ENCODE measurements around the gene ZBTB37. TPM values are rescaled to one million over a fixed set of nuclear protein-coding genes. Genes with fewer than 3 reads are reported as not detected.
"Not testable (repeated sequence)": the region's sequence is repeated elsewhere in the genome, so short reads cannot be mapped to it uniquely, and the experiment has no call there.

ZBTB37 gene
- total RNA-seq, 1 donor from 2014 or later, result 11.7 TPM

GRCh38 chr1:173878251-173878650 lies 10.1 kb downstream of the ZBTB37 start:
- Mint-ChIP-seq H3K4me1 (ENCODE audit: low read depth, unreplicated experiment) (no peaks in the 10 kb centered on the region), H3K9me3 (ENCODE audit: unreplicated experiment) (no peaks in the 10 kb centered on the region), H3K36me3 (ENCODE audit: unreplicated experiment) (no peaks in the 10 kb centered on the region), H3K27me3 (ENCODE audit: unreplicated experiment) (no peaks in the 10 kb centered on the region), H3K4me3 (ENCODE audit: unreplicated experiment) (no peak overlapping the region), H3K27ac (ENCODE audit: unreplicated experiment) (no peak overlapping the region)
- TF ChIP-seq CTCF (IDR thresholded peaks at IDR 0.05; ENCODE audit: partially characterized antibody, unreplicated experiment), result no peak
- no peak for DNase-seq

DNA sequence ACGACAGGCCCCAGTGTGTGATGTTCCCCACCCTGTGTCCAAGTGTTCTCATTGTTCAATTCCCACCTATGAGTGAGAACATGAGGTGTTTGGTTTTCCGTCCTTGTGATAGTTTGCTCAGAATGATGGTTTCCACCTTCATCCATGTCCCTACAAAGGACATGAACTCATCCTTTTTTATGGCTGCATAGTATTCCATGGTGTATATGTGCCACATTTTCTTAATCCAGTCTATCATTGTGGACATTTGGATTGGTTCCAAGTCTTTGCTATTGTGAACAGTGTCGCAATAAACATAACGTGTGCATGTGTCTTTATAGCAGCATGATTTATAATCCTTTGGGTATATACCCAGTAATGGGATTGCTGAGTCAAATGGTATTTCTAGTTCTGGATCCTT lies 12.9 kb downstream of the ZBTB37 start:
- H3K4me1 Mint-ChIP-seq (ENCODE audit: low read depth, unreplicated experiment); DNase-seq; H3K9me3 Mint-ChIP-seq (ENCODE audit: unreplicated experiment); H3K27ac Mint-ChIP-seq (ENCODE audit: unreplicated experiment); H3K27me3 Mint-ChIP-seq (ENCODE audit: unreplicated experiment); H3K4me3 Mint-ChIP-seq (ENCODE audit: unreplicated experiment); H3K36me3 Mint-ChIP-seq (ENCODE audit: unreplicated experiment): not testable (repeated sequence)

DNA sequence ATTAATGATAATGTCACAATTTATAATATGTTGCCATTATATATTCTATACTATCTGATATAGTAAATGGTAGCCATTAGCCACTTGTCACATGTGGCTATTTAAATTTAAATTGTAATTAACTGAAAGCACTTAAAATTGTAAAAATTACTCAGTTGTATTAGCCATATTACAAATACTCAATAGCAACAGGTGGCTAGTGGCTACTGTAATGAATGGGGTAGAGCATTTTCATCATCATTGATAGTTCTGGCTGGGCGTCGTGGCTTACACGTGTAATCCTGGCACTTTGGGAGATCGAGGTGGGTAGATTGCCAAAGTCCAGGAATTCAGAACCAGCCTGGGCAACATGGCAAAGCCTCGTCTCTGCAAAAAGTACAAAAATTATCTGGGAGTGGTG lies 16.5 kb downstream of the ZBTB37 start:
- Mint-ChIP-seq H3K9me3 (ENCODE audit: unreplicated experiment) (no peaks in the 10 kb centered on the region), H3K27me3 (ENCODE audit: unreplicated experiment) (no peaks in the 10 kb centered on the region), H3K36me3 (ENCODE audit: unreplicated experiment) (no peaks in the 10 kb centered on the region), H3K4me3 (ENCODE audit: unreplicated experiment) (no peak overlapping the region), H3K4me1 (ENCODE audit: low read depth, unreplicated experiment) (no peaks in the 10 kb centered on the region), H3K27ac (ENCODE audit: unreplicated experiment) (no peak overlapping the region)
- no peak for TF ChIP-seq CTCF (IDR thresholded peaks at IDR 0.05; ENCODE audit: partially characterized antibody, unreplicated experiment)
- no peak for DNase-seq

- H3K27me3 Mint-ChIP-seq (ENCODE audit: unreplicated experiment), result no peaks in the 10 kb centered on the region
- H3K4me3 Mint-ChIP-seq (ENCODE audit: unreplicated experiment), result no peak overlapping the region
- DNase-seq, result no peak
- no peak for TF ChIP-seq CTCF (IDR thresholded peaks at IDR 0.05; ENCODE audit: partially characterized antibody, unreplicated experiment)
- no peaks in the 10 kb centered on the region for H3K4me1 Mint-ChIP-seq (ENCODE audit: low read depth, unreplicated experiment)
- H3K9me3 Mint-ChIP-seq (ENCODE audit: unreplicated experiment), result no peaks in the 10 kb centered on the region
- H3K27ac Mint-ChIP-seq (ENCODE audit: unreplicated experiment), result no peak overlapping the region
- H3K36me3 Mint-ChIP-seq (ENCODE audit: unreplicated experiment), result no peaks in the 10 kb centered on the region
These were observed 18.8 kb downstream of the ZBTB37 start for GRCh38 chr1:173886746-173887611.

DNA sequence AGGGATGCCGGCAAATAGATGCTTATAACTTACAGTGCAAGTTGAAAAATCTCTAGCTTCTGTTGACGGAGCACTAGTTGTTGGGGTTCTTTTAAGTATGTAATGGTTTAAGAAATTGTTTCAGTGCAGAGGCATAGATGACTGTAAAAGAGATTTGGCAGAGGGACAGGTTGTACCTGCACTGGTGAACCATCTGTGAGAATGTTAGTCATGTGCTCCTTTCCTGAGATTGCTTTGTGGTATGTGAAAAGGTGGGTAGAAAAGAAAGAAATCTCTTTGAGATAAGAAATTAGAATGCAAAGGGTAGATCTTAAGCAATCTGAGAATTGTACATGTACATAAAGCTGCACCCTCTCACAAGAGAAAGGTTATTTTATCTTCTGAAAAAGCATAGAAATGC lies 19.4 kb downstream of the ZBTB37 start:
- Mint-ChIP-seq H3K27me3 (ENCODE audit: unreplicated experiment) (no peaks in the 10 kb centered on the region), H3K27ac (ENCODE audit: unreplicated experiment) (no peak overlapping the region), H3K9me3 (ENCODE audit: unreplicated experiment) (no peaks in the 10 kb centered on the region), H3K4me1 (ENCODE audit: low read depth, unreplicated experiment) (no peaks in the 10 kb centered on the region), H3K36me3 (ENCODE audit: unreplicated experiment) (no peaks in the 10 kb centered on the region), H3K4me3 (ENCODE audit: unreplicated experiment) (no peak overlapping the region)
- DNase-seq, result no peak
- TF ChIP-seq CTCF (IDR thresholded peaks at IDR 0.05; ENCODE audit: partially characterized antibody, unreplicated experiment), result no peak
